GM12878 (cell line): ENCODE data around the gene MXRA8. TPM values are rescaled to one million over a fixed set of nuclear protein-coding genes. Genes with fewer than 3 reads are reported as not detected.

Source experiments
- ATAC-seq: fragments of 200-7000 bp; cut with Tn5 transposase; 3 replicates; pipeline ENCODE4 v1.9.1; 2020; ENCODE audit warnings: mild to moderate bottlenecking, moderate library complexity
- BruUV-seq: library from RNA; stranded (reverse); fragments of 400-500 nt; replicated peaks from 2 replicates; lab custom pipeline; 2021; lab: Mats Ljungman, UMichigan
- CTCF ChIA-PET: fragments of 300-600 bp; sonication (Branson Sonifier 250); formaldehyde crosslinking; extraction: SDS; loops from one replicate; lab custom pipeline; 2021; ENCODE audit warnings: inconsistent platforms; lab: Yijun Ruan, JAX
- POLR2A ChIA-PET: fragments of 350-600 bp; formaldehyde crosslinking; extraction: SDS; loops from one replicate; lab custom pipeline; 2021; ENCODE audit warnings: inconsistent platforms; lab: Charles Lee
- RAD21 ChIA-PET: fragments of 300-600 bp; sonication (Branson Sonifier 250); formaldehyde crosslinking; loops from one replicate; lab custom pipeline; 2023; ENCODE audit warnings: antibody characterized with exemption; ENCODE audit not compliant: unreplicated experiment; lab: Charles Lee
- SMC1A ChIA-PET: fragments of 300-600 bp; sonication (Branson Sonifier 250); formaldehyde crosslinking; loops from one replicate; lab custom pipeline; 2023; ENCODE audit not compliant: unreplicated experiment, uncharacterized antibody; lab: Charles Lee
- DNase-seq: peaks from one replicate; pipeline ENCODE4 v3.0.0-alpha.2; 2011; ENCODE audit warnings: low read depth, low spot score
- FAIRE-seq: peaks from 3 replicates; lab custom pipeline; 2011; peaks lifted over from hg19 to GRCh38; lab: Jason Lieb, UNC
- H2AFZ ChIP-seq: 2 replicates; pipeline ENCODE4 v1.6.0; 2011; ENCODE audit warnings: low read depth, low read length, control low read depth; ENCODE audit not compliant: control insufficient read depth
- H3K27ac ChIP-seq: 2 replicates; pipeline ENCODE4 v1.5.1; 2011; ENCODE audit warnings: control low read depth; ENCODE audit not compliant: control insufficient read depth, insufficient read depth
- H3K27me3 ChIP-seq, 2 experiments: replicated peaks in 1 of 2; 2 replicates each; pipeline versions ENCODE4 v1.6.0 to v1.6.1; 2011; ENCODE audit warnings: low read length in 1 of 2; ENCODE audit not compliant: control insufficient read depth in 2 of 2, insufficient read depth in 2 of 2
- H3K36me3 ChIP-seq, 2 experiments: 2 replicates each; pipeline ENCODE4 v1.5.1; 2011; ENCODE audit warnings: low read length in 1 of 2; ENCODE audit not compliant: control insufficient read depth in 2 of 2, insufficient read depth in 2 of 2
- H3K4me1 ChIP-seq: 2 replicates; pipeline ENCODE4 v1.6.1; 2011; ENCODE audit warnings: mild to moderate bottlenecking, low read length, moderate library complexity, mixed read lengths; ENCODE audit not compliant: control insufficient read depth, insufficient read depth
- H3K4me2 ChIP-seq: 2 replicates; pipeline ENCODE4 v1.6.0; 2011; ENCODE audit warnings: control low read depth; ENCODE audit not compliant: control insufficient read depth, insufficient read depth
- H3K4me3 ChIP-seq: fragments of 200-600 bp; sonication (generic); 2 replicates; pipeline ENCODE4 v1.5.1; 2016
- H3K79me2 ChIP-seq: 2 replicates; pipeline ENCODE4 v1.6.0; 2011; ENCODE audit warnings: low read length; ENCODE audit not compliant: control insufficient read depth, insufficient read depth
- H3K9ac ChIP-seq: 2 replicates; pipeline ENCODE4 v1.8.0; 2011; ENCODE audit warnings: low read length, control low read depth, mixed read lengths; ENCODE audit not compliant: control insufficient read depth, insufficient read depth
- H3K9me3 ChIP-seq: replicated peaks from 3 replicates; pipeline ENCODE4 v1.5.1; 2011; ENCODE audit warnings: mild to moderate bottlenecking, low read length; ENCODE audit not compliant: control insufficient read depth, insufficient read depth
- H4K20me1 ChIP-seq: 2 replicates; pipeline ENCODE4 v1.6.0; 2011; ENCODE audit not compliant: control insufficient read depth, insufficient read depth
- ASH2L ChIP-seq: fragments of 300-600, 200-600 bp; sonication (generic); IDR thresholded peaks from 2 replicates; pipeline ENCODE4 v1.6.1; 2017; ENCODE audit warnings: low read depth, mild to moderate bottlenecking, borderline replicate concordance
- CEBPB ChIP-seq, 2 experiments: fragments of 150-350 bp in 1 of 2; IDR thresholded peaks; 2 replicates each; pipeline ENCODE4 v1.6.1; 2012 to 2014; ENCODE audit warnings: low read depth in 2 of 2, low read length in 2 of 2, borderline replicate concordance in 1 of 2, inconsistent platforms in 1 of 2
- DPF2 ChIP-seq: fragments of 450-650 bp; IDR thresholded peaks from 2 replicates; pipeline ENCODE4 v1.6.1; 2017; ENCODE audit warnings: mild to moderate bottlenecking
- EGR1 ChIP-seq, 2 experiments: IDR thresholded peaks; 1 replicate in 1 of 2; 2 replicates in 1 of 2; pipeline ENCODE4 v1.6.1; 2011 to 2012; ENCODE audit warnings: low read depth in 2 of 2, low read length in 2 of 2, borderline replicate concordance in 1 of 2, mild to moderate bottlenecking in 1 of 2, moderate library complexity in 1 of 2
- FOS ChIP-seq: IDR thresholded peaks from 3 replicates; pipeline ENCODE4 v1.6.1; 2011; ENCODE audit warnings: borderline replicate concordance; ENCODE audit not compliant: insufficient read length; ENCODE audit errors: extremely low read depth
- HDAC2 ChIP-seq: fragments of 200-600 bp; sonication (generic); IDR thresholded peaks from 2 replicates; pipeline ENCODE4 v1.6.1; 2017
- MEF2A ChIP-seq: IDR thresholded peaks from 2 replicates; pipeline ENCODE4 v1.6.1; 2011; ENCODE audit warnings: low read depth, mild to moderate bottlenecking, low read length, moderate library complexity; ENCODE audit not compliant: insufficient read depth
- MEF2B ChIP-seq: fragments of 450-650 bp; IDR thresholded peaks from 2 replicates; pipeline ENCODE4 v1.6.1; 2018; ENCODE audit warnings: mild to moderate bottlenecking, moderate library complexity; ENCODE audit not compliant: partially characterized antibody, poor library complexity, severe bottlenecking
- RFX5 ChIP-seq: IDR thresholded peaks from 2 replicates; pipeline ENCODE4 v1.6.1; 2011; ENCODE audit warnings: low read depth, low read length, improper control_type of control experiment
- TCF3 ChIP-seq: IDR thresholded peaks from 2 replicates; pipeline ENCODE4 v1.6.1; 2012; ENCODE audit warnings: low read depth, mild to moderate bottlenecking, low read length, borderline replicate concordance; ENCODE audit not compliant: insufficient read depth
- ZNF24 ChIP-seq: fragments of 450-650 bp; IDR thresholded peaks from 2 replicates; pipeline ENCODE4 v1.6.1; 2017; ENCODE audit warnings: antibody characterized with exemption, mild to moderate bottlenecking
- ZNF274 ChIP-seq: IDR thresholded peaks from one replicate; pipeline ENCODE4 v1.8.0; 2011; ENCODE audit not compliant: insufficient read length, insufficient read depth
- WGBS: methylation state at CpG from one replicate; pipeline ENCODE4 v1.1.6; 2016; ENCODE audit warnings: low lambda C conversion rate; ENCODE audit not compliant: insufficient replicate concordance, insufficient coverage; ENCODE audit errors: missing lambda C conversion rate; 5-methylcytosine and 5-hydroxymethylcytosine counted together
- in situ Hi-C: fragments of 300-500 bp; cut with MboI; formaldehyde crosslinking; loops from 9 replicates; pipeline ENCODE4 v1.14.3; 2018; ENCODE audit warnings: mixed read lengths
- intact Hi-C: fragments of 100-400 bp; cut with micrococcal nuclease; formaldehyde crosslinking; loops from one replicate; pipeline ENCODE4 v1.14.2; 2022; ENCODE audit not compliant: unreplicated experiment
- polyA plus RNA-seq, 11 experiments: library from polyadenylated mRNA; depleted of rRNA in 4 of 11; unstranded in 6 of 11; stranded (reverse) in 5 of 11; fragments of >200 nt; fragmentation: Nextera tagmentation in 4 of 11; fragmentation: Illumina TruSeq in 1 of 11; extraction: Ambion mirVana in 4 of 11; extraction: Trizol in 1 of 11; gene quantifications; 1 replicate in 1 of 11; 2 replicates in 10 of 11; pipeline versions ENCODE4 v1.2.1 to v1.2.3, GENCODE V29; 2011 to 2016; ENCODE audit warnings: inconsistent platforms in 2 of 11, missing spikeins in 2 of 11, low read depth in 1 of 11
- total RNA-seq, 4 experiments: library from RNA; depleted of rRNA in 3 of 4; stranded (reverse); fragments of >200 nt in 3 of 4; fragmentation: Illumina TruSeq in 1 of 4; extraction: Trizol in 1 of 4; gene quantifications; 2 replicates each; pipeline versions ENCODE4 v1.2.1 to v1.2.3, GENCODE V29; 2013 to 2021
- TF ChIP-seq, protein P1 (sequence below): IDR thresholded peaks from 2 replicates; pipeline ENCODE4 v1.6.1; 2012; ENCODE audit warnings: improper control_type of control experiment, low read depth, low read length; ENCODE audit not compliant: insufficient replicate concordance
- TF ChIP-seq, protein P2 (sequence below): IDR thresholded peaks from 2 replicates; pipeline ENCODE4 v1.6.1; 2012; ENCODE audit warnings: low read depth, low read length, improper control_type of control experiment
- TF ChIP-seq, protein P3 (sequence below): fragments of 450-650 bp; IDR thresholded peaks from 2 replicates; pipeline ENCODE4 v1.6.1; 2017; ENCODE audit warnings: mild to moderate bottlenecking

The MXRA8 gene
- total and polyA plus RNA-seq, 10 of the 15 experiments (the other 5 are each of a cell fraction or from before 2014, with no cell fraction given): 0.11 to 0.54 (median 0.21) TPM; not detected in 6

DNA sequence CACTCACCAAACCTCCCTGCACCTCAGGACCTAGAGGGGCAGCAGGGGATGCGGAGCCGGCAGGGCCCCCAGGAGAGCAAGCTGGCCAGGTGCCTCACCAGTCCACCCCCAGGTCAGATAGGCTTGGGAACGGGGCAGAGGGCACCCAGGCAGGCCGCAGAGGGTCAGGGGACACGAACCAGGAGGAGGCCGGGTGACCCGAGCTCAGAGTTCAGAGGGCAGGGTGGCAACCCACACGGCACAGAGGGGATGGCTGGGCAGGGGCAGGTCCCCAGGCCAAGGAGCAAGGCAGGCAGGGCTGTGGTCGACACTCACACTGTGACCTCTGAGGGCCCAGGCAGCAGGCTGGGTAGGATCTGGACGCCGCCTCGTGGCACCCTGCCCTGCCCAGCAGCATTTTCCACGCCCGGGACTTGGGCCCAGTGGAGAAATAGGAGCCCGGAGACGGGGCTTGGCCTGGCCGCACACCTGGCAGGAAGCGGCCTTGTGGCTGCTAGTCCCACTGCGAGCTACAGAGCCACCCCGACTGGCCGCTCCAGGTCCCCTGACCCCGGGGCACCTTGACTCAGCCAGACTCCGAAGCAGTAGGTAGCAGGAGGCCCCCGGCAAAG lies 14.4 kb downstream of the MXRA8 start (continued):
- TF ChIP-seq EGR1 (IDR thresholded peaks at IDR 0.05; ENCODE audit: borderline replicate concordance in 1 of 2, low read depth in 2 of 2, low read length in 2 of 2) (no peak), MEF2B (no peak), MEF2A (no peak), TCF3 (no peak), ASH2L (no peak), RFX5 (no peak)
- TF ChIP-seq, all 136 proteins: peak for 0

DNA sequence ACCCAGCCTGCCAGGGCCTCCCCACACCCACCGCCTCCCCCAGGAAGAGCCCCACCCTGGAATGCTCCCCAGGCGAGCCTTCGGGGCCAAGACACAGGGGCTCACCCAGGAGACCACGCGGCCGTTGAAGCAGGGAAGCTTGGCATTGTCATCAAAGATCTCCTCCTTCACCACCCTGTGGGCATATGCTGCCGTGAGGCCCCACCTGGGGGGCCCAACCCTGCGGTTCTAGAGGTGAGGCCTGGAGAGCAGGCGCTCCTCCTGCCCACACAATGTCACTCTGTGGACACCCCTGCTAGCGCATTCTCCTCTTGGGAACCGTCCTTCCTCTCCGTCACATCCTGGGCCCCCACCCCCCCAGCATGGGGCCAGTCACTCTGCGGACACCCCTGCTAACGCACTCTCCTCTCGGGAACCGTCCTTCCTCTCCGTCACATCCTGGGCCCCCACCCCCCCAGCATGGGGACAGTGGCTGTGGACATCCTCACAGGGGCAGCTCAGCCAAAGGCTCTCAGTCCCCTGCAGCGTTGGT lies 15.7 kb downstream of the MXRA8 start:
- ChIA-PET SMC1A (no interaction called here), RAD21 (no interaction called here), POLR2A (no interaction called here), CTCF (no interaction called here)
- DNase-seq (no peak), FAIRE-seq (no peak), ATAC-seq (no peak)
- H3K9me3 ChIP-seq: no peaks in the 10 kb centered on the region
- H3K4me3 ChIP-seq: no peak overlapping the region
- H3K9ac ChIP-seq: no peak overlapping the region
- intact Hi-C loops (no loop called here), in situ Hi-C loops (no loop called here)
- H3K36me3 ChIP-seq: peaks cover 0 to 5% of the 10 kb centered on the region in 2 experiments
- H3K27ac ChIP-seq: no peak overlapping the region
- no peaks in the 10 kb centered on the region for H4K20me1 ChIP-seq
- no peak overlapping the region for H2AFZ ChIP-seq
- BruUV-seq: no TSS peak
- H3K4me2 ChIP-seq: no peak overlapping the region
- peaks cover 2% of the 10 kb centered on the region; the same call in 1 of the 2 replicates for H3K4me1 ChIP-seq
- H3K27me3 ChIP-seq: no peaks in the 10 kb centered on the region
- H3K79me2 ChIP-seq: no peaks in the 10 kb centered on the region; the same call in none of the 2 replicates
- WGBS: 88% methylated on average over 18 of the region's 18 CpGs
- TF ChIP-seq CEBPB (IDR thresholded peaks at IDR 0.05; ENCODE audit: borderline replicate concordance in 1 of 2, low read depth in 2 of 2, low read length in 2 of 2) (no peak), EGR1 (IDR thresholded peaks at IDR 0.05; ENCODE audit: borderline replicate concordance in 1 of 2, low read depth in 2 of 2, low read length in 2 of 2) (no peak), FOS (no peak), DPF2 (no peak), HDAC2 (no peak), ZNF24 (no peak), ZNF274 (no peak)
- TF ChIP-seq, protein P1, sequence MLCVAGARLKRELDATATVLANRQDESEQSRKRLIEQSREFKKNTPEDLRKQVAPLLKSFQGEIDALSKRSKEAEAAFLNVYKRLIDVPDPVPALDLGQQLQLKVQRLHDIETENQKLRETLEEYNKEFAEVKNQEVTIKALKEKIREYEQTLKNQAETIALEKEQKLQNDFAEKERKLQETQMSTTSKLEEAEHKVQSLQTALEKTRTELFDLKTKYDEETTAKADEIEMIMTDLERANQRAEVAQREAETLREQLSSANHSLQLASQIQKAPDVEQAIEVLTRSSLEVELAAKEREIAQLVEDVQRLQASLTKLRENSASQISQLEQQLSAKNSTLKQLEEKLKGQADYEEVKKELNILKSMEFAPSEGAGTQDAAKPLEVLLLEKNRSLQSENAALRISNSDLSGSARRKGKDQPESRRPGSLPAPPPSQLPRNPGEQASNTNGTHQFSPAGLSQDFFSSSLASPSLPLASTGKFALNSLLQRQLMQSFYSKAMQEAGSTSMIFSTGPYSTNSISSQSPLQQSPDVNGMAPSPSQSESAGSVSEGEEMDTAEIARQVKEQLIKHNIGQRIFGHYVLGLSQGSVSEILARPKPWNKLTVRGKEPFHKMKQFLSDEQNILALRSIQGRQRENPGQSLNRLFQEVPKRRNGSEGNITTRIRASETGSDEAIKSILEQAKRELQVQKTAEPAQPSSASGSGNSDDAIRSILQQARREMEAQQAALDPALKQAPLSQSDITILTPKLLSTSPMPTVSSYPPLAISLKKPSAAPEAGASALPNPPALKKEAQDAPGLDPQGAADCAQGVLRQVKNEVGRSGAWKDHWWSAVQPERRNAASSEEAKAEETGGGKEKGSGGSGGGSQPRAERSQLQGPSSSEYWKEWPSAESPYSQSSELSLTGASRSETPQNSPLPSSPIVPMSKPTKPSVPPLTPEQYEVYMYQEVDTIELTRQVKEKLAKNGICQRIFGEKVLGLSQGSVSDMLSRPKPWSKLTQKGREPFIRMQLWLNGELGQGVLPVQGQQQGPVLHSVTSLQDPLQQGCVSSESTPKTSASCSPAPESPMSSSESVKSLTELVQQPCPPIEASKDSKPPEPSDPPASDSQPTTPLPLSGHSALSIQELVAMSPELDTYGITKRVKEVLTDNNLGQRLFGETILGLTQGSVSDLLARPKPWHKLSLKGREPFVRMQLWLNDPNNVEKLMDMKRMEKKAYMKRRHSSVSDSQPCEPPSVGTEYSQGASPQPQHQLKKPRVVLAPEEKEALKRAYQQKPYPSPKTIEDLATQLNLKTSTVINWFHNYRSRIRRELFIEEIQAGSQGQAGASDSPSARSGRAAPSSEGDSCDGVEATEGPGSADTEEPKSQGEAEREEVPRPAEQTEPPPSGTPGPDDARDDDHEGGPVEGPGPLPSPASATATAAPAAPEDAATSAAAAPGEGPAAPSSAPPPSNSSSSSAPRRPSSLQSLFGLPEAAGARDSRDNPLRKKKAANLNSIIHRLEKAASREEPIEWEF: no peak
- TF ChIP-seq, protein P2, sequence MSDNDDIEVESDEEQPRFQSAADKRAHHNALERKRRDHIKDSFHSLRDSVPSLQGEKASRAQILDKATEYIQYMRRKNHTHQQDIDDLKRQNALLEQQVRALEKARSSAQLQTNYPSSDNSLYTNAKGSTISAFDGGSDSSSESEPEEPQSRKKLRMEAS: no peak
- TF ChIP-seq, protein P3, sequence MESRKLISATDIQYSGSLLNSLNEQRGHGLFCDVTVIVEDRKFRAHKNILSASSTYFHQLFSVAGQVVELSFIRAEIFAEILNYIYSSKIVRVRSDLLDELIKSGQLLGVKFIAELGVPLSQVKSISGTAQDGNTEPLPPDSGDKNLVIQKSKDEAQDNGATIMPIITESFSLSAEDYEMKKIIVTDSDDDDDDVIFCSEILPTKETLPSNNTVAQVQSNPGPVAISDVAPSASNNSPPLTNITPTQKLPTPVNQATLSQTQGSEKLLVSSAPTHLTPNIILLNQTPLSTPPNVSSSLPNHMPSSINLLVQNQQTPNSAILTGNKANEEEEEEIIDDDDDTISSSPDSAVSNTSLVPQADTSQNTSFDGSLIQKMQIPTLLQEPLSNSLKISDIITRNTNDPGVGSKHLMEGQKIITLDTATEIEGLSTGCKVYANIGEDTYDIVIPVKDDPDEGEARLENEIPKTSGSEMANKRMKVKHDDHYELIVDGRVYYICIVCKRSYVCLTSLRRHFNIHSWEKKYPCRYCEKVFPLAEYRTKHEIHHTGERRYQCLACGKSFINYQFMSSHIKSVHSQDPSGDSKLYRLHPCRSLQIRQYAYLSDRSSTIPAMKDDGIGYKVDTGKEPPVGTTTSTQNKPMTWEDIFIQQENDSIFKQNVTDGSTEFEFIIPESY: no peak
